Measurements from ENCODE around the gene PDE1A. TPM values are rescaled to one million over a fixed set of nuclear protein-coding genes. Genes with fewer than 3 reads are reported as not detected.

Gene PDE1A
- total and polyA plus RNA-seq, 2 donors (not counting 1 experiment from before 2014, with no cell fraction given), result 0.07 TPM; not detected in 1

GRCh38 chr2:182247831-182248230 lies 179.0 kb downstream of the PDE1A start:
- no peaks in the 10 kb centered on the region for H3K9me3 Mint-ChIP-seq (ENCODE audit: insufficient read depth)
- no peak for DNase-seq
- WGBS (ENCODE audit: insufficient coverage), result no CpG with 5 or more reads among the region's 1 CpG
- H3K27ac ChIP-seq (ENCODE audit: low read length in 2 of 2), result no peak overlapping the region
- no peak overlapping the region for H3K4me3 ChIP-seq (ENCODE audit: control extremely low read depth in 1 of 5, extremely low read depth in 1 of 5, insufficient read depth in 1 of 5, low read depth in 2 of 5, low read length in 4 of 5)
- H3K9ac ChIP-seq (ENCODE audit: low read length), result no peak overlapping the region
- H4K20me1 ChIP-seq (ENCODE audit: control insufficient read depth, insufficient read depth, low read length, poor library complexity, severe bottlenecking), result no peaks in the 10 kb centered on the region
- CTCF ChIA-PET, result no interaction called here
- H3K9me3 ChIP-seq (ENCODE audit: control extremely low read depth in 1 of 3, control insufficient read depth in 2 of 3, insufficient read depth in 1 of 3, low read length in 2 of 3), result no peaks in the 10 kb centered on the region
- H3K27me3 Mint-ChIP-seq, result peaks cover 11% of the 10 kb centered on the region
- H3K27ac Mint-ChIP-seq, result no peak overlapping the region
- no peak overlapping the region for H3K4me3 Mint-ChIP-seq
- H3K27me3 ChIP-seq (replicated peaks in 1 of 4; ENCODE audit: control extremely low read depth in 1 of 4, control insufficient read depth in 3 of 4, insufficient read depth in 4 of 4, low read length in 3 of 4), result no peaks in the 10 kb centered on the region
- H2AFZ ChIP-seq (ENCODE audit: insufficient read depth, low read depth, low read length, poor library complexity, severe bottlenecking), result no peak overlapping the region
- no peaks in the 10 kb centered on the region for H3K36me3 ChIP-seq (replicated peaks in 1 of 2; ENCODE audit: control extremely low read depth in 1 of 2, control insufficient read depth in 1 of 2, extremely low read depth in 1 of 2, insufficient read depth in 2 of 2, low read length in 1 of 2)
- TF ChIP-seq CTCF (IDR thresholded peaks at IDR 0.05), result no peak
- TF ChIP-seq EZH2 (IDR thresholded peaks at IDR 0.05; ENCODE audit: borderline replicate concordance, insufficient read depth, low read depth, low read length, poor library complexity, severe bottlenecking), result no peak
- intact Hi-C loops (cut with micrococcal nuclease), result no loop called here
- POLR2A ChIA-PET, result no interaction called here
- no peaks in the 10 kb centered on the region for H3K4me1 ChIP-seq (ENCODE audit: control insufficient read depth in 2 of 2, insufficient read depth in 2 of 2, low read length in 2 of 2)
- H3K79me2 ChIP-seq (ENCODE audit: control insufficient read depth, insufficient read depth, low read length), result no peaks in the 10 kb centered on the region
- no peak overlapping the region for H3K4me2 ChIP-seq (replicated peaks; ENCODE audit: low read depth, low read length, poor library complexity, severe bottlenecking)
- no peak for ATAC-seq (ENCODE audit: low read depth)
- no peaks in the 10 kb centered on the region for H3K4me1 Mint-ChIP-seq

GRCh38 chr2:182245963-182246362 lies 180.9 kb downstream of the PDE1A start:
- no peak for ATAC-seq (ENCODE audit: low read depth)
- no peak overlapping the region for H3K9ac ChIP-seq (ENCODE audit: low read length)
- H3K79me2 ChIP-seq (ENCODE audit: control insufficient read depth, insufficient read depth, low read length), result no peaks in the 10 kb centered on the region
- no peaks in the 10 kb centered on the region for H4K20me1 ChIP-seq (ENCODE audit: control insufficient read depth, insufficient read depth, low read length, poor library complexity, severe bottlenecking)
- no peaks in the 10 kb centered on the region for H3K9me3 Mint-ChIP-seq (ENCODE audit: insufficient read depth)
- H3K27ac Mint-ChIP-seq, result no peak overlapping the region
- no peaks in the 10 kb centered on the region for H3K4me1 ChIP-seq (ENCODE audit: control insufficient read depth in 2 of 2, insufficient read depth in 2 of 2, low read length in 2 of 2)
- no peaks in the 10 kb centered on the region for H3K27me3 ChIP-seq (replicated peaks in 1 of 4; ENCODE audit: control extremely low read depth in 1 of 4, control insufficient read depth in 3 of 4, insufficient read depth in 4 of 4, low read length in 3 of 4)
- intact Hi-C loops (cut with micrococcal nuclease), result no loop called here
- ChIA-PET POLR2A (no interaction called here), CTCF (no interaction called here)
- H3K27me3 Mint-ChIP-seq, result peaks cover 11% of the 10 kb centered on the region
- H3K4me2 ChIP-seq (replicated peaks; ENCODE audit: low read depth, low read length, poor library complexity, severe bottlenecking), result no peak overlapping the region
- DNase-seq, result no peak
- no peaks in the 10 kb centered on the region for H3K36me3 ChIP-seq (replicated peaks in 1 of 2; ENCODE audit: control extremely low read depth in 1 of 2, control insufficient read depth in 1 of 2, extremely low read depth in 1 of 2, insufficient read depth in 2 of 2, low read length in 1 of 2)
- peaks cover 0 to 1% (median 0%) of the 10 kb centered on the region in 3 donors for H3K9me3 ChIP-seq (ENCODE audit: control extremely low read depth in 1 of 3, control insufficient read depth in 2 of 3, insufficient read depth in 1 of 3, low read length in 2 of 3)
- TF ChIP-seq EZH2 (IDR thresholded peaks at IDR 0.05; ENCODE audit: borderline replicate concordance, insufficient read depth, low read depth, low read length, poor library complexity, severe bottlenecking), result no peak
- no peak overlapping the region for H2AFZ ChIP-seq (ENCODE audit: insufficient read depth, low read depth, low read length, poor library complexity, severe bottlenecking)
- H3K4me1 Mint-ChIP-seq, result peaks cover 2% of the 10 kb centered on the region
- no peak overlapping the region for H3K4me3 ChIP-seq (ENCODE audit: control extremely low read depth in 1 of 5, extremely low read depth in 1 of 5, insufficient read depth in 1 of 5, low read depth in 2 of 5, low read length in 4 of 5)
- H3K27ac ChIP-seq (ENCODE audit: low read length in 2 of 2), result no peak overlapping the region
- no peak overlapping the region for H3K4me3 Mint-ChIP-seq

Data from B cell (primary cell).